ENCODE data around the gene OR6C6.

Gene OR6C6

DNA sequence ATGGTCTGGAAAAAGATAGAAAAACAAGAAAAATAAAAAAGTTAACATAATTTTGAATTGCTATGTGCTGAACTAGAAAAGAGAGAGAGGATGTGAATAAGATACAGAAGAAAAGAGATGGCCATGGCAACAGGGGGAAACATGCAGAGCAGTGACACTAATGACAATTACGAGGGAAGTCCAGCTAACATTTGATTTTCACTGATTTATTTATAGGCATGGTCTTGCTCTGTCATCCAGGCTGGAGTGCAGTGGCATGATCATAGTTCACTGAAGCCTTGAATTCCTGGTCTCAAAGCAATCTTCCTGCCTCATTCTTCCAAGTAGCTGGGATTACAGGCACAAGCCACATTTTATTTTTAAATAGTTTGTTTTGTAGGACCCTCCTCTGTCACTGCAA, 50.2 kb downstream of the OR6C6 start:
- H3K4me3 ChIP-seq (ENCODE audit: low read depth, low read length) = no peak overlapping the region
- no peak for TF ChIP-seq CTCF (IDR thresholded peaks at IDR 0.05; ENCODE audit: low read depth, low read length, missing control alignments)
- H3K27me3 ChIP-seq (replicated peaks) = no peaks in the 10 kb centered on the region
- DNase-seq = no peak
- in situ Hi-C loops (cut with HindIII; ENCODE audit: low pct_ligation_motif_present, low sequenced_read_pairs) = no loop called here
- no peaks in the 10 kb centered on the region for H3K36me3 ChIP-seq (replicated peaks)
- no peak overlapping the region for H3K27ac ChIP-seq

DNA sequence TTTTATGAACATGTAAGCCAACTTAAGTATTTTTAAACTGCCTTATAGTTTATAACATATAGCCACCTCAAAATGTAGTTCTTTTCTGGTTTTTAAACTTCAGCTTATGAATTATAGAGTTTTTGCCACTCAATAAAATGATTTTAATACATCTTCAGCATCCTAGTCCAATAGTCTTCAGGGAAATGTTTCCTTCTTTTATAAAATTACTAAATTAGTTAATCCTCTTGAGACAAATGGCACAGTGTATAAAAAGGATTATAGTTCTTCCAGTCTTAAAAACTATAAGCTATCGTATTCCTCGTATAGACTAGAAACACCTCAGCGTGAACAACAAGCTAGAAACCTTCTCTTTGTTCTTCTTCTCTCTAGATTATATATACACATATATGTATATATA, 52.1 kb downstream of the OR6C6 start, which contains the start of gene OR6C74:
OR6C74 (plus strand) TSS at position 301 of the 400 bp plus-strand sequence. CDS start 2,679 bp downstream, outside the sequence.
- TF ChIP-seq CTCF (IDR thresholded peaks at IDR 0.05; ENCODE audit: low read depth, low read length, missing control alignments) = no peak
- Histone ChIP-seq H3K4me3 (ENCODE audit: low read depth, low read length) (no peak within 1 kb of the TSS), H3K36me3 (replicated peaks) (no peaks in the 10 kb centered on the region), H3K27ac (no peak within 1 kb of the TSS), H3K27me3 (replicated peaks) (no peaks in the 10 kb centered on the region)
- in situ Hi-C loops (cut with HindIII; ENCODE audit: low pct_ligation_motif_present, low sequenced_read_pairs) = no loop called here
- DNase-seq = no peak

Data from brain microvascular endothelial cell (primary cell).